Vagina (tissue), 2 donors: Measurements from ENCODE around the gene MRGPRE. TPM values are rescaled to one million over a fixed set of nuclear protein-coding genes. Genes with fewer than 3 reads are reported as not detected.

Experiments used
- DNase-seq, 2 donors: peaks; one replicate each; pipeline ENCODE4 v3.0.0-alpha.2; 2017; ENCODE audit errors: extremely low spot score in 2 of 2
- H3K27ac ChIP-seq: fragments of 200-600 bp; sonication (generic); one replicate; pipeline ENCODE4 v1.5.1; 2019
- H3K27me3 ChIP-seq: fragments of 200-600 bp; sonication (generic); one replicate; pipeline ENCODE4 v1.5.1; 2019
- H3K36me3 ChIP-seq, 2 donors: fragments of 200-600 bp; sonication (generic); one replicate each; pipeline ENCODE4 v1.5.1; 2017 to 2019
- H3K4me1 ChIP-seq: fragments of 200-600 bp; sonication (generic); one replicate; pipeline ENCODE4 v1.5.1; 2019
- H3K4me3 ChIP-seq, 2 donors: fragments of 200-600 bp; sonication (generic); 1 replicate in 1 of 2; 2 replicates in 1 of 2; pipeline ENCODE4 v1.5.1; 2016 to 2019
- H3K9me3 ChIP-seq: fragments of 200-600 bp; sonication (generic); one replicate; pipeline ENCODE4 v1.5.1; 2019
- CTCF ChIP-seq, 3 experiments: fragments of 450-650 bp in 2 of 3; fragments of 200-600 bp in 1 of 3; sonication (generic) in 1 of 3; IDR thresholded peaks; one replicate each; pipeline ENCODE4 v1.5.1; 2017 to 2019; ENCODE audit warnings: antibody characterized with exemption in 3 of 3, mild to moderate bottlenecking in 2 of 3, moderate library complexity in 2 of 3
- POLR2A ChIP-seq, 2 donors: fragments of 450-650 bp; IDR thresholded peaks; one replicate each; pipeline ENCODE4 v1.6.1; 2017; ENCODE audit warnings: antibody characterized with exemption in 2 of 2, mild to moderate bottlenecking in 2 of 2, moderate library complexity in 2 of 2
- POLR2AphosphoS5 ChIP-seq, 2 donors: sonication (generic); formaldehyde crosslinking; IDR thresholded peaks; one replicate each; pipeline ENCODE4 v1.9.0; 2017; ENCODE audit warnings: antibody characterized with exemption in 2 of 2, mild to moderate bottlenecking in 2 of 2, low read depth in 1 of 2; ENCODE audit not compliant: insufficient read depth in 1 of 2
- intact Hi-C: fragments of 100-400 bp; cut with DNase I; formaldehyde crosslinking; loops from one replicate; pipeline ENCODE4 v1.15.1; 2023
- total RNA-seq: library from RNA; depleted of rRNA; stranded (reverse); fragments of >200 nt; gene quantifications from one replicate; pipeline ENCODE4 v1.2.3, GENCODE V29; 2016

MRGPRE gene
- total RNA-seq, 1 donor from 2014 or later: not detected

DNA sequence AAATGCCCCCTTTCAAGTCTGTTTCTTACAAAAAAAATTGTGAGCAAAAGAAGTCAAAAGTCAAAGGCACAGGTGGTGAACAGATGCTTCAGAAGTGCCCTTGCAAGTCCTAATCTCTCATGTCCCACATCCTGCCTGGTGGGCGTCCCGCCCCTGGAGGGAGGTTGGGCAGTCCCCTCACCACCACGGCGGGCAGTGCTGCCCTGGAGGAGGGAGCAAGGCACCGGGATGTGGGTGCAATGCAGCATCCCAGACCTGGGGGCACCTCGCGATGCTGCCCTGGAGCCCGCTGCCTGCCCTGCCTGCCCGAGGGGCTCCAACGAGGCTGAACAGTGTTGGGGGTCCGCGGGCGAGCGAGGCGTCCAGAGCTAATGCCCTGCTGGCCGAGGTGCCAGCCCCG is 29.5 kb downstream of the MRGPRE start:
- no peak for TF ChIP-seq POLR2AphosphoS5 (IDR thresholded peaks at IDR 0.05; ENCODE audit: insufficient read depth in 1 of 2, low read depth in 1 of 2)
- TF ChIP-seq CTCF (IDR thresholded peaks at IDR 0.05): no peak
- no peak for TF ChIP-seq POLR2A (IDR thresholded peaks at IDR 0.05)
- Histone ChIP-seq H3K27ac (no peak overlapping the region), H3K27me3 (no peaks in the 10 kb centered on the region), H3K9me3 (no peaks in the 10 kb centered on the region), H3K36me3 (no peaks in the 10 kb centered on the region), H3K4me1 (peaks cover 12% of the 10 kb centered on the region), H3K4me3 (no peak overlapping the region)
- intact Hi-C loops: no loop called here
- DNase-seq: no peak

GRCh38 chr11:3202305-3202704 is 29.9 kb downstream of the MRGPRE start:
- Histone ChIP-seq H3K9me3 (no peaks in the 10 kb centered on the region), H3K27ac (no peak overlapping the region), H3K4me3 (no peak overlapping the region), H3K4me1 (peaks cover 12% of the 10 kb centered on the region), H3K27me3 (no peaks in the 10 kb centered on the region), H3K36me3 (no peaks in the 10 kb centered on the region)
- no peak for DNase-seq
- TF ChIP-seq CTCF (IDR thresholded peaks at IDR 0.05) (no peak), POLR2AphosphoS5 (IDR thresholded peaks at IDR 0.05; ENCODE audit: insufficient read depth in 1 of 2, low read depth in 1 of 2) (no peak), POLR2A (IDR thresholded peaks at IDR 0.05) (no peak)
- intact Hi-C loops: no loop called here

DNA sequence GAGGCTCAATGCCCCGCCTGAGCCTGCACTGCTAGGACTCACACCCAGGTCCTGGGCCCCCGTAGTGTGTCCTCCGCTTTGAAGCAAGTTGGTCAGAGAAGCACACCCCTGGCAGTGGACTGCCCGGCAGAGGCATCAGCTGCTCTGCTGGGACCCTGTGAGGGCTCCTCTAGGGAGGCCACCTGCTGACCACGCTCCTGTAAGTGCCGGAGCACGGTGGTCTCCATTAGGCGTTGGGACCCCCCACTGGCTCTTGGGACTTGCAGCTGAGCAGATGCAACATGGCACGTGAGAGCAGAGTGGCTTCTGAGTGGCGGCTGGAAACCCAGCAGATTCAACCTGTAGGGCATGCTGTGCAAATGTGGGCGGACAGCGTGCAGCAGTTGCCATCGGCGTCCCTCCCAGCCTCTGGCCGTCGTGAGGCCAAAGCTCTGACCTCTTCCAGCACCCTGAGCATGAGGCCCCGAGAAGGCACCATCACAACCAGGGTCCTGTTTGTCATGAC is 30.5 kb downstream of the MRGPRE start:
- Histone ChIP-seq H3K9me3 (no peaks in the 10 kb centered on the region), H3K27me3 (no peaks in the 10 kb centered on the region), H3K27ac (no peak overlapping the region), H3K36me3 (no peaks in the 10 kb centered on the region), H3K4me3 (no peak overlapping the region), H3K4me1 (peaks cover 12% of the 10 kb centered on the region)
- intact Hi-C loops: no loop called here
- TF ChIP-seq CTCF (IDR thresholded peaks at IDR 0.05) (no peak), POLR2A (IDR thresholded peaks at IDR 0.05) (no peak), POLR2AphosphoS5 (IDR thresholded peaks at IDR 0.05; ENCODE audit: insufficient read depth in 1 of 2, low read depth in 1 of 2) (no peak)
- no peak for DNase-seq

DNA sequence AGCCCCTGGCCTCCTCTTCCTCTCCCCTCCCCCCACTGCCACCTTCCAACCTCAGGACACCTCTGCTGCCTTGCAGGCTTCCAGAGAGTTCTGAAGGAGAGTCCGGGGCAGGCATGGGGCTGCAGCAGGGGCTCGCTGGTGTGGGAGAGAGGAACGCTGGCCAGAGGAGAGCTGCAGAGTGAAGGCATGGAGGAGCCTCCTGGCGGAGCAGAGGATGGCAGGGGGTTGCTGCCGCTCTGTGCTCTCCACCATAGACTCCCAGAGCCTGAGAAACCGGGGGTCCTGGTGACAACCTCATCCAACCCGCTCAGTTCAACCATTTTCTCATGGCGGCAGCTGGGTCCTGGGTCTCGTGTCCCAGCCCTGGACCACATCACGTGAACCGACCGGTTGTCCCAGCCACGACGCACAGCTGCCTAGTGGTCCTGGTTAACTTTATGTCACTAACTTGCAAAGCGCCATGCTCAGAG is 31.1 kb downstream of the MRGPRE start:
- Histone ChIP-seq H3K27ac (no peak overlapping the region), H3K4me1 (peaks cover 12% of the 10 kb centered on the region), H3K36me3 (no peaks in the 10 kb centered on the region), H3K9me3 (no peaks in the 10 kb centered on the region), H3K4me3 (no peak overlapping the region), H3K27me3 (no peaks in the 10 kb centered on the region)
- TF ChIP-seq CTCF (IDR thresholded peaks at IDR 0.05) (no peak), POLR2AphosphoS5 (IDR thresholded peaks at IDR 0.05; ENCODE audit: insufficient read depth in 1 of 2, low read depth in 1 of 2) (no peak), POLR2A (IDR thresholded peaks at IDR 0.05) (no peak)
- no peak for DNase-seq
- intact Hi-C loops: no loop called here

- peaks cover 12% of the 10 kb centered on the region for H3K4me1 ChIP-seq
- DNase-seq: no peak
- no peak for TF ChIP-seq CTCF (IDR thresholded peaks at IDR 0.05)
- no peak for TF ChIP-seq POLR2A (IDR thresholded peaks at IDR 0.05)
- TF ChIP-seq POLR2AphosphoS5 (IDR thresholded peaks at IDR 0.05; ENCODE audit: insufficient read depth in 1 of 2, low read depth in 1 of 2): no peak
- no peaks in the 10 kb centered on the region for H3K9me3 ChIP-seq
- no peak overlapping the region for H3K27ac ChIP-seq
- H3K4me3 ChIP-seq: no peak overlapping the region
- no peaks in the 10 kb centered on the region for H3K36me3 ChIP-seq
- H3K27me3 ChIP-seq: no peaks in the 10 kb centered on the region
- intact Hi-C loops: no loop called here
These were observed 31.7 kb downstream of the MRGPRE start for GRCh38 chr11:3200388-3201111.
